Neural cell (in vitro differentiated cells): ENCODE data around the gene FCHO1. TPM values are rescaled to one million over a fixed set of nuclear protein-coding genes. Genes with fewer than 3 reads are reported as not detected.
A peak's percentile ranks its signal among the peaks of the same experiment; 100 is the strongest.

Experiments used
- H2AFZ ChIP-seq: fragments of 200-600, 300-800 bp; sonication (generic), shearing (Covaris generic); 2 replicates; pipeline ENCODE4 v1.6.0; 2014; ENCODE audit warnings: low read depth, mild to moderate bottlenecking, antibody characterized with exemption, low read length, moderate library complexity
- H3F3A ChIP-seq: fragments of 200-600 bp; shearing (Covaris generic); 2 replicates; pipeline ENCODE4 v1.6.1; 2016; ENCODE audit warnings: mild to moderate bottlenecking, moderate library complexity, mixed read lengths, antibody characterized with exemption, low read length; ENCODE audit not compliant: insufficient read depth, poor library complexity, severe bottlenecking
- H3K27ac ChIP-seq: fragments of 200-600, 300-800 bp; sonication (generic), shearing (Covaris generic); 2 replicates; pipeline ENCODE4 v1.5.1; 2014; ENCODE audit warnings: mild to moderate bottlenecking, low read length, moderate library complexity
- H3K27me3 ChIP-seq: fragments of 300-800, 200-600 bp; sonication (generic), shearing (Covaris generic); 2 replicates; pipeline ENCODE4 v1.6.0; 2014; ENCODE audit warnings: mild to moderate bottlenecking, low read depth, low read length, moderate library complexity; ENCODE audit not compliant: insufficient read depth
- H3K36me3 ChIP-seq: fragments of 300-800, 200-600 bp; sonication (generic), shearing (Covaris generic); 2 replicates; pipeline ENCODE4 v1.5.1; 2014; ENCODE audit warnings: mild to moderate bottlenecking, antibody characterized with exemption, low read length, moderate library complexity; ENCODE audit not compliant: insufficient read depth
- H3K4me2 ChIP-seq: fragments of 300-800, 200-600 bp; sonication (generic), shearing (Covaris generic); 2 replicates; pipeline ENCODE4 v1.6.0; 2014; ENCODE audit warnings: mild to moderate bottlenecking, low read length
- H3K4me3 ChIP-seq: fragments of 300-800, 200-600 bp; sonication (generic), shearing (Covaris generic); 2 replicates; pipeline ENCODE4 v1.5.1; 2014; ENCODE audit warnings: mild to moderate bottlenecking, low read length, moderate library complexity
- H3K79me2 ChIP-seq: fragments of 200-600 bp; shearing (Covaris generic); replicated peaks from 2 replicates; pipeline ENCODE4 v1.6.0; 2014; ENCODE audit warnings: mild to moderate bottlenecking, low read length, moderate library complexity; ENCODE audit not compliant: insufficient read depth
- H3K9ac ChIP-seq: fragments of 300-800, 200-600 bp; sonication (generic), shearing (Covaris generic); 2 replicates; pipeline ENCODE4 v1.6.1; 2016; ENCODE audit warnings: mild to moderate bottlenecking, low read length, mixed read lengths
- H3K9me2 ChIP-seq: fragments of 200-600 bp; shearing (Covaris generic); 2 replicates; pipeline ENCODE4 v1.6.1; 2016; ENCODE audit warnings: mild to moderate bottlenecking, low read length, mixed read lengths; ENCODE audit not compliant: insufficient read depth
- H3K9me3 ChIP-seq: fragments of 200-600, 300-800 bp; sonication (generic), shearing (Covaris generic); 2 replicates; pipeline ENCODE4 v1.6.1; 2016; ENCODE audit warnings: mild to moderate bottlenecking, mixed run types, low read length, moderate library complexity, mixed read lengths
- H4K20me1 ChIP-seq: fragments of 200-600 bp; shearing (Covaris generic); 2 replicates; pipeline ENCODE4 v1.6.1; 2016; ENCODE audit warnings: mild to moderate bottlenecking, mixed run types; ENCODE audit not compliant: insufficient read depth
- EP300 ChIP-seq: fragments of 450-650 bp; conservative IDR thresholded peaks from 2 replicates; pipeline ENCODE4 v1.6.1; 2014; ENCODE audit warnings: antibody characterized with exemption, mild to moderate bottlenecking, moderate library complexity; ENCODE audit not compliant: poor library complexity, severe bottlenecking
- EZH2 ChIP-seq: fragments of 200-600, 300-800 bp; shearing (Covaris generic), sonication (generic); IDR thresholded peaks from 2 replicates; pipeline ENCODE4 v1.6.1; 2014; ENCODE audit warnings: antibody characterized with exemption, low read length, borderline replicate concordance, mild to moderate bottlenecking; ENCODE audit not compliant: insufficient read depth, poor library complexity, severe bottlenecking
- MXI1 ChIP-seq: fragments of 450-650 bp; conservative IDR thresholded peaks from 2 replicates; pipeline ENCODE4 v1.6.1; 2014; ENCODE audit warnings: antibody characterized with exemption, mild to moderate bottlenecking; ENCODE audit not compliant: poor library complexity, severe bottlenecking
- POLR2AphosphoS5 ChIP-seq: IDR thresholded peaks from 2 replicates; pipeline ENCODE4 v1.6.1; 2012
- RAD21 ChIP-seq: fragments of 450-650 bp; conservative IDR thresholded peaks from 2 replicates; pipeline ENCODE4 v1.6.1; 2014; ENCODE audit warnings: antibody characterized with exemption, mild to moderate bottlenecking, moderate library complexity
- REST ChIP-seq: IDR thresholded peaks from 2 replicates; pipeline ENCODE4 v1.6.1; 2012; ENCODE audit warnings: borderline replicate concordance
- SMC3 ChIP-seq: fragments of 450-650 bp; conservative IDR thresholded peaks from 2 replicates; pipeline ENCODE4 v1.6.1; 2014; ENCODE audit warnings: antibody characterized with exemption, mild to moderate bottlenecking, moderate library complexity; ENCODE audit not compliant: poor library complexity
- TAF1 ChIP-seq: IDR thresholded peaks from 2 replicates; pipeline ENCODE4 v1.6.1; 2012; ENCODE audit warnings: low read depth
- polyA minus RNA-seq: library from RNA; depleted of rRNA, polyadenylated mRNA; stranded (reverse); fragments of >200 nt; gene quantifications from 2 replicates; pipeline ENCODE4 v1.2.3, GENCODE V29; 2014
- polyA plus RNA-seq: library from polyadenylated mRNA; depleted of rRNA; stranded (reverse); fragments of >200 nt; gene quantifications from 2 replicates; pipeline ENCODE4 v1.2.3, GENCODE V29; 2014
- TF ChIP-seq, protein P1 (sequence below): fragments of 450-650 bp; IDR thresholded peaks from 2 replicates; pipeline ENCODE4 v1.5.1; 2014; ENCODE audit warnings: antibody characterized with exemption, mild to moderate bottlenecking, moderate library complexity; ENCODE audit not compliant: poor library complexity, severe bottlenecking

FCHO1 gene
- polyA plus RNA-seq: 31.4 and 39.7 TPM in 2 replicates
- polyA minus RNA-seq: 29.4 and 37.7 TPM in 2 replicates

- Histone ChIP-seq H3K79me2 (peaks cover 20% of the 10 kb centered on the region), H3K27me3 (no peaks in the 10 kb centered on the region), H3K27ac (no peak within 1 kb of the TSS), H3K4me3 (no peak within 1 kb of the TSS), H3K9me3 (no peaks in the 10 kb centered on the region), H2AFZ (no peak within 1 kb of the TSS), H3K9ac (no peak within 1 kb of the TSS), H3F3A (no peaks in the 10 kb centered on the region), H3K36me3 (no peaks in the 10 kb centered on the region), H4K20me1 (no peaks in the 10 kb centered on the region), H3K9me2 (no peaks in the 10 kb centered on the region), H3K4me2 (no peak within 1 kb of the TSS)
- no peak for TF ChIP-seq EZH2
- TF ChIP-seq TAF1: no peak
- no peak for TF ChIP-seq SMC3
- no peak for TF ChIP-seq MXI1
- no peak for TF ChIP-seq RAD21
Measured at GRCh38 chr19:17751103-17751911, at the start of gene FCHO1. FCHO1 (plus strand) TSS chr19:17751477; CDS start chr19:17755165, 3,688 bp downstream.

DNA sequence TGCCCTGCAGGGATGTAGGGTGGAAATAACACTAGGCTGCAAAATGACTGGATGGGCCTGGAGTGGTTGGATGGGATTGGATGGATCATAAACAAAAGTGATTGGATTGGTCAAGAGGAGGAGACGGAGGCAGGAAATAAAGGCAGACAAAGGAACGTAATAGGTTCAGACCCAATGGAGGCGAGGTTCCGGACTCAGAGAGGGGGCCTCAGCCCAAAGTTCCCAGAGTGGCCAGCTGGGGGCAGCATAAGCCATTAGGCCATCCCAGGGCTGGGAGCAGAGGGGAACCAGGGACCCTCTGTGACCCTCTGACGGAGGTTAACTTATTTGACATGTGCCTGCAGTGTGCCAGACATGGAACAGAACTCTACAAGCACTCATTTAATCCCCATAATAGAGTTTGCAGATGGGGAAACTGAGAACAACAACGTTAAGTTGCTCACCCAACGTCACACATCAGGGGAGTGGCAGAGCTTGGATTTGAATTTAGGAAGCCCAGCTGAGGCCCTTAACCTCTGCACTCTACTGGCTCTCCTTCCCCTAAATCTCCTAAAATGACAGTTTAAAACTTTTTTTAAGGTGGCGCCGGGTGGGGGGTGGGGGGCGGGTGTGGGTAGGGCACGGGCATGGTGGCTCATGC is 47.3 kb upstream of the FCHO1 start:
- no peaks in the 10 kb centered on the region for H3K9me3 ChIP-seq
- no peaks in the 10 kb centered on the region for H3K9me2 ChIP-seq
- TF ChIP-seq, protein P1, sequence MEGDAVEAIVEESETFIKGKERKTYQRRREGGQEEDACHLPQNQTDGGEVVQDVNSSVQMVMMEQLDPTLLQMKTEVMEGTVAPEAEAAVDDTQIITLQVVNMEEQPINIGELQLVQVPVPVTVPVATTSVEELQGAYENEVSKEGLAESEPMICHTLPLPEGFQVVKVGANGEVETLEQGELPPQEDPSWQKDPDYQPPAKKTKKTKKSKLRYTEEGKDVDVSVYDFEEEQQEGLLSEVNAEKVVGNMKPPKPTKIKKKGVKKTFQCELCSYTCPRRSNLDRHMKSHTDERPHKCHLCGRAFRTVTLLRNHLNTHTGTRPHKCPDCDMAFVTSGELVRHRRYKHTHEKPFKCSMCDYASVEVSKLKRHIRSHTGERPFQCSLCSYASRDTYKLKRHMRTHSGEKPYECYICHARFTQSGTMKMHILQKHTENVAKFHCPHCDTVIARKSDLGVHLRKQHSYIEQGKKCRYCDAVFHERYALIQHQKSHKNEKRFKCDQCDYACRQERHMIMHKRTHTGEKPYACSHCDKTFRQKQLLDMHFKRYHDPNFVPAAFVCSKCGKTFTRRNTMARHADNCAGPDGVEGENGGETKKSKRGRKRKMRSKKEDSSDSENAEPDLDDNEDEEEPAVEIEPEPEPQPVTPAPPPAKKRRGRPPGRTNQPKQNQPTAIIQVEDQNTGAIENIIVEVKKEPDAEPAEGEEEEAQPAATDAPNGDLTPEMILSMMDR: peak; percentile 45
- TF ChIP-seq RAD21: peak; percentile 10
- TF ChIP-seq TAF1: no peak
- TF ChIP-seq POLR2AphosphoS5: no peak
- TF ChIP-seq EP300: no peak
- TF ChIP-seq MXI1: no peak
- TF ChIP-seq SMC3: peak; percentile 36
- TF ChIP-seq EZH2: no peak
- no peak for TF ChIP-seq REST

More for the DNA sequence above, 47.3 kb upstream of the FCHO1 start:
- no peaks in the 10 kb centered on the region for H3K27me3 ChIP-seq
- no peaks in the 10 kb centered on the region for H4K20me1 ChIP-seq
- no peaks in the 10 kb centered on the region for H3F3A ChIP-seq
- H3K4me2 ChIP-seq: no peak overlapping the region
- no peaks in the 10 kb centered on the region for H3K36me3 ChIP-seq
- H3K27ac ChIP-seq: no peak overlapping the region
- H3K9ac ChIP-seq: no peak overlapping the region
- H2AFZ ChIP-seq: no peak overlapping the region
- H3K79me2 ChIP-seq: no peaks in the 10 kb centered on the region
- no peak overlapping the region for H3K4me3 ChIP-seq
